ENCODE measurements around the gene NKIRAS1. TPM values are rescaled to one million over a fixed set of nuclear protein-coding genes. Genes with fewer than 3 reads are reported as not detected.

Gene NKIRAS1
- total and polyA plus RNA-seq, 2 of the 8 experiments (the other 6 are each of a cell fraction or from before 2014, with no cell fraction given), result 3.4 to 7.0 TPM

DNA sequence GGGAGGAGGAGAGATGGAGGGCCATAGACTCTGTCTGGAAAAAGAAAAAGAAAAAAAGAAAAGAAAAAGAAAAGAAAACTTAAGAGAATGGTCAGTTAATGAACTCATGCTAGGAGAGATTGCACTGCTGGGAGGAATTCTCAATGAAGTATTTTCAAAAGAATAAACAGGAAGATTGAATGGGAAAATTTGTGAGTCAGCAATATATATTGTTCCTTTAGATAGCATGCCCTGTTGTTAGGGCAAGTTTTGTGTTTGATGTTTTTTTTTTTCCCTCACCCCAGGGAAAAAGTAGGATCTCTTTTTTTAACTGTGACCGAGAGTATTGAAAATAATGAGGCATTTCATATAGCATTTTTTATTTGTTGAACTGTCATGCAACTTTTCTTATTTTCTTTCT is 20.5 kb upstream of the NKIRAS1 start:
- Histone ChIP-seq H3K9me3 (ENCODE audit: insufficient read depth in 2 of 2, low read depth in 1 of 2, low read length in 1 of 2) (no peaks in the 10 kb centered on the region), H3K4ac (replicated peaks; ENCODE audit: insufficient read length, low read depth, low read length) (no peak overlapping the region), H3K18ac (ENCODE audit: extremely low read depth, low read length) (no peak overlapping the region), H4K8ac (ENCODE audit: extremely low read depth, insufficient read depth, low read length) (no peak overlapping the region), H3K79me1 (ENCODE audit: low read depth, low read length) (no peaks in the 10 kb centered on the region), H2AFZ (ENCODE audit: low read length) (no peak overlapping the region), H3K27ac (ENCODE audit: low read depth, low read length) (no peak overlapping the region), H2BK12ac (ENCODE audit: low read depth, low read length) (no peak overlapping the region), H4K91ac (replicated peaks; ENCODE audit: insufficient read length, low read length) (no peak overlapping the region), H3K56ac (replicated peaks; ENCODE audit: insufficient read length, low read depth, low read length) (no peak overlapping the region), H2BK120ac (replicated peaks; ENCODE audit: low read depth, low read length) (no peak overlapping the region), H3K9ac (replicated peaks in 1 of 4; ENCODE audit: extremely low read depth in 1 of 4, low read depth in 3 of 4, low read length in 3 of 4) (no peak overlapping the region), H3K4me2 (ENCODE audit: insufficient read depth in 1 of 2, low read depth in 2 of 2, low read length in 2 of 2) (no peak overlapping the region), H3K4me3 (ENCODE audit: extremely low read depth in 1 of 4, insufficient read depth in 2 of 4, low read depth in 3 of 4, low read length in 4 of 4) (no peak overlapping the region), H3K4me1 (replicated peaks in 1 of 4; ENCODE audit: control insufficient read depth in 3 of 4, insufficient read depth in 4 of 4, low read length in 3 of 4) (peaks cover 0 to 2% (median 0%) of the 10 kb centered on the region in 4 experiments; a peak in 1 of 7 replicates), H3K14ac (ENCODE audit: insufficient read length) (no peak overlapping the region), H4K20me1 (replicated peaks in 1 of 2; ENCODE audit: control insufficient read depth in 1 of 2, insufficient read depth in 2 of 2, low read length in 2 of 2) (no peaks in the 10 kb centered on the region), H2BK15ac (ENCODE audit: low read length) (no peak overlapping the region), H2BK20ac (ENCODE audit: low read length) (no peak overlapping the region), H4K5ac (ENCODE audit: insufficient read length, low read depth, low read length) (no peak overlapping the region), H3K79me2 (ENCODE audit: control insufficient read depth in 1 of 2, insufficient read depth in 2 of 2, low read length in 2 of 2) (no peaks in the 10 kb centered on the region), H3K27me3 (replicated peaks in 1 of 4; ENCODE audit: control insufficient read depth in 3 of 4, extremely low read depth in 1 of 4, insufficient read depth in 3 of 4, low read length in 3 of 4) (no peaks in the 10 kb centered on the region), H2AK5ac (ENCODE audit: low read depth, low read length) (no peak overlapping the region), H3K23ac (ENCODE audit: insufficient read length) (no peak overlapping the region), H3K23me2 (ENCODE audit: low read depth, low read length) (no peaks in the 10 kb centered on the region), H2BK5ac (ENCODE audit: low read depth, low read length) (no peak overlapping the region), H3K36me3 (ENCODE audit: control insufficient read depth in 2 of 4, insufficient read depth in 4 of 4, low read length in 3 of 4) (no peaks in the 10 kb centered on the region; a peak in 1 of 8 replicates)
- DNase-seq (ENCODE audit: low read depth in 1 of 2, low spot score in 2 of 2) (no peak), FAIRE-seq (no peak)
- CTCF ChIA-PET (ENCODE audit: partially characterized antibody), result interaction anchor here (0.8 kb wide), 1 partner anchor 12 kb away, joined by 3 read pairs; no protein-coding TSS in a partner anchor
- POLR2A ChIA-PET (ENCODE audit: partially characterized antibody), result interaction anchor here (1.1 to 19.1 kb wide), 3 partner anchors 9 to 17 kb away, joined by 3 to 363 read pairs (median 5); partner anchors contain the start of genes NKIRAS1 and RPL15
- 93% methylated on average over 1 of the region's 1 CpG; no CpG with 5 or more reads in 1 of the 2 experiments for WGBS, 2 experiments (ENCODE audit: extremely low coverage in 1 of 2, insufficient coverage in 1 of 2, insufficient read length in 1 of 2, insufficient replicate concordance in 2 of 2, low coverage in 1 of 2, low lambda C conversion rate in 2 of 2, missing lambda C conversion rate in 1 of 2)
- TF ChIP-seq EP300 (IDR thresholded peaks at IDR 0.05; ENCODE audit: borderline replicate concordance in 1 of 2, low read depth in 2 of 2, low read length in 2 of 2), result no peak
- TF ChIP-seq TCF12 (IDR thresholded peaks at IDR 0.05; ENCODE audit: low read depth, low read length), result no peak
- no peak for TF ChIP-seq BRCA1 (IDR thresholded peaks at IDR 0.05; ENCODE audit: low read depth, low read length)
- TF ChIP-seq ZNF274 (IDR thresholded peaks at IDR 0.05; ENCODE audit: borderline replicate concordance, extremely low read depth, low read length), result no peak
- no peak for TF ChIP-seq KDM5A (IDR thresholded peaks at IDR 0.05; ENCODE audit: low read length)
- no peak for TF ChIP-seq SIN3A (conservative IDR thresholded peaks at IDR 0.05 in 1 of 2, IDR thresholded peaks at IDR 0.05 in 1 of 2; ENCODE audit: low read depth in 1 of 2, low read length in 2 of 2)

All from H1 (cell line).